IMR-90 (cell line): ENCODE measurements around the gene TMPRSS5. TPM values are rescaled to one million over a fixed set of nuclear protein-coding genes. Genes with fewer than 3 reads are reported as not detected.

Experiments used
- ATAC-seq: fragments of 200-7000 bp; cut with Tn5 transposase; 2 replicates; pipeline ENCODE4 v1.9.1; 2020; ENCODE audit warnings: low read depth, mild to moderate bottlenecking, moderate library complexity
- BruUV-seq: library from RNA; stranded (reverse); fragments of 400-500 nt; replicated peaks from 2 replicates; lab custom pipeline; 2021; lab: Mats Ljungman, UMichigan
- CTCF ChIA-PET: fragments of 300-600 bp; formaldehyde crosslinking; extraction: SDS; loops from one replicate; lab custom pipeline; 2021; ENCODE audit warnings: antibody characterized with exemption; lab: Yijun Ruan, JAX
- POLR2A ChIA-PET: fragments of 300-600 bp; sonication (Branson Sonifier 250); formaldehyde crosslinking; loops from one replicate; lab custom pipeline; 2022; ENCODE audit warnings: antibody characterized with exemption; ENCODE audit not compliant: unreplicated experiment; lab: Charles Lee
- DNase-seq: peaks from one replicate; pipeline ENCODE4 v3.0.0; 2013
- H2AFZ ChIP-seq: replicated peaks from 2 replicates; pipeline ENCODE3; 2013; ENCODE audit warnings: low read length, mild to moderate bottlenecking; ENCODE audit not compliant: poor library complexity
- H2AK5ac ChIP-seq: 2 replicates; pipeline ENCODE4 v1.6.1; 2013; ENCODE audit warnings: low read depth, low read length, inconsistent platforms
- H2AK9ac ChIP-seq: replicated peaks from 2 replicates; pipeline ENCODE3; 2013; ENCODE audit warnings: mild to moderate bottlenecking, low read depth, low read length, moderate library complexity; ENCODE audit not compliant: poor library complexity
- H2BK120ac ChIP-seq: 2 replicates; pipeline ENCODE4 v1.6.1; 2013; ENCODE audit warnings: low read depth, low read length, inconsistent platforms
- H2BK15ac ChIP-seq: 3 replicates; pipeline ENCODE4 v1.6.1; 2013; ENCODE audit warnings: low read depth, low read length, inconsistent platforms
- H2BK20ac ChIP-seq: 2 replicates; pipeline ENCODE4 v1.6.1; 2013; ENCODE audit warnings: low read depth, mild to moderate bottlenecking, inconsistent platforms, low read length, moderate library complexity
- H2BK5ac ChIP-seq: 2 replicates; pipeline ENCODE4 v1.6.1; 2013; ENCODE audit warnings: mild to moderate bottlenecking, low read depth, low read length, inconsistent platforms; ENCODE audit not compliant: poor library complexity, severe bottlenecking
- H3K14ac ChIP-seq: replicated peaks from 2 replicates; pipeline ENCODE4 v1.6.1; 2013; ENCODE audit warnings: low read depth, low read length, inconsistent platforms
- H3K18ac ChIP-seq: 2 replicates; pipeline ENCODE4 v1.6.1; 2013; ENCODE audit warnings: low read depth, low read length, control low read depth
- H3K23ac ChIP-seq: 2 replicates; pipeline ENCODE4 v1.6.1; 2013; ENCODE audit warnings: low read depth, low read length, inconsistent platforms
- H3K27ac ChIP-seq: 2 replicates; pipeline ENCODE4 v1.5.1; 2013; ENCODE audit warnings: mild to moderate bottlenecking, control low read depth, low read length; ENCODE audit not compliant: insufficient read depth
- H3K27me3 ChIP-seq: 2 replicates; pipeline ENCODE4 v1.6.1; 2013; ENCODE audit warnings: low read length; ENCODE audit not compliant: control insufficient read depth, insufficient read depth
- H3K36me3 ChIP-seq: 2 replicates; pipeline ENCODE4 v1.6.1; 2013; ENCODE audit warnings: low read length, mixed read lengths; ENCODE audit not compliant: control insufficient read depth, insufficient read depth
- H3K4ac ChIP-seq: 2 replicates; pipeline ENCODE4 v1.6.1; 2013; ENCODE audit warnings: low read depth, low read length, inconsistent platforms
- H3K4me1 ChIP-seq: 2 replicates; pipeline ENCODE4 v1.6.1; 2013; ENCODE audit warnings: low read length, mixed read lengths; ENCODE audit not compliant: control insufficient read depth, insufficient read depth
- H3K4me2 ChIP-seq: 2 replicates; pipeline ENCODE4 v1.6.1; 2013; ENCODE audit warnings: low read depth, mild to moderate bottlenecking, control low read depth, low read length, moderate library complexity
- H3K4me3 ChIP-seq: 2 replicates; pipeline ENCODE4 v1.5.1; 2013; ENCODE audit warnings: low read depth, mild to moderate bottlenecking, control low read depth, low read length, moderate library complexity; ENCODE audit not compliant: insufficient read depth
- H3K56ac ChIP-seq: 2 replicates; pipeline ENCODE4 v1.6.1; 2013; ENCODE audit warnings: low read length, inconsistent platforms; ENCODE audit not compliant: insufficient read depth; ENCODE audit errors: extremely low read depth
- H3K79me1 ChIP-seq, 2 experiments: 2 replicates each; pipeline ENCODE4 v1.6.1; 2013; ENCODE audit warnings: low read length in 2 of 2, inconsistent platforms in 1 of 2, low read depth in 1 of 2
- H3K9ac ChIP-seq: 2 replicates; pipeline ENCODE4 v1.6.1; 2013; ENCODE audit warnings: low read depth, low read length, control low read depth
- H3K9me1 ChIP-seq: 2 replicates; pipeline ENCODE4 v1.6.1; 2013; ENCODE audit warnings: low read length, inconsistent platforms; ENCODE audit not compliant: insufficient read depth
- H3K9me3 ChIP-seq: 2 replicates; pipeline ENCODE4 v1.6.1; 2013; ENCODE audit warnings: low read length; ENCODE audit not compliant: control insufficient read depth, insufficient read depth
- H4K20me1 ChIP-seq: 2 replicates; pipeline ENCODE4 v1.6.1; 2013; ENCODE audit warnings: low read length, inconsistent platforms; ENCODE audit not compliant: insufficient read depth
- H4K5ac ChIP-seq: 2 replicates; pipeline ENCODE4 v1.6.1; 2013; ENCODE audit warnings: mild to moderate bottlenecking, low read depth, low read length, control low read depth
- H4K8ac ChIP-seq, 2 experiments: 2 replicates each; pipeline ENCODE4 v1.6.1; 2013; ENCODE audit warnings: low read depth in 2 of 2, low read length in 2 of 2, control low read depth in 1 of 2, inconsistent platforms in 1 of 2
- H4K91ac ChIP-seq: 2 replicates; pipeline ENCODE4 v1.6.1; 2013; ENCODE audit warnings: low read depth, low read length, inconsistent platforms; ENCODE audit not compliant: insufficient read depth
- BHLHE40 ChIP-seq: fragments of 150-350 bp; IDR thresholded peaks from 2 replicates; pipeline ENCODE4 v1.6.1; 2016; ENCODE audit warnings: mild to moderate bottlenecking, low read depth, low read length
- WGBS, 2 experiments: methylation state at CpG; one replicate each; pipeline versions ENCODE4 v1.1.5 to v1.1.7; 2013; ENCODE audit warnings: missing lambda C conversion rate in 2 of 2; ENCODE audit not compliant: insufficient read length in 1 of 2; ENCODE audit errors: extremely low coverage in 2 of 2; 5-methylcytosine and 5-hydroxymethylcytosine counted together
- dilution Hi-C: fragments of 300-500 bp; cut with HindIII; formaldehyde crosslinking; loops from one replicate; pipeline ENCODE4 v1.14.3; 2018; ENCODE audit warnings: low sequenced_read_pairs; ENCODE audit not compliant: unreplicated experiment
- in situ Hi-C: fragments of 300-500 bp; cut with MboI; formaldehyde crosslinking; loops from 3 replicates; pipeline ENCODE4 v1.14.3; 2019; ENCODE audit warnings: low sequenced_read_pairs, inconsistent platforms, mixed read lengths
- intact Hi-C: fragments of 100-400 bp; cut with micrococcal nuclease; formaldehyde crosslinking; loops from 2 replicates; pipeline ENCODE4 v1.10.0; 2022
- polyA plus RNA-seq, 3 experiments: library from polyadenylated mRNA; depleted of rRNA; stranded (reverse); fragments of >200 nt; gene quantifications; 2 replicates each; pipeline ENCODE4 v1.2.3, GENCODE V29; 2012; ENCODE audit warnings: low replicate concordance in 1 of 3
- total RNA-seq: library from RNA; depleted of rRNA; stranded (reverse); fragments of >200 nt; gene quantifications from 2 replicates; pipeline ENCODE4 v1.2.3, GENCODE V29; 2012
- TF ChIP-seq, protein P1 (sequence below): fragments of 150-350 bp; IDR thresholded peaks from 2 replicates; pipeline ENCODE4 v1.6.1; 2016; ENCODE audit warnings: low read depth, mild to moderate bottlenecking, low read length, moderate library complexity, borderline replicate concordance

The TMPRSS5 gene
- total and polyA plus RNA-seq, 2 of the 4 experiments (the other 2 are of a cell fraction): under 0.01 to 0.24 TPM

DNA sequence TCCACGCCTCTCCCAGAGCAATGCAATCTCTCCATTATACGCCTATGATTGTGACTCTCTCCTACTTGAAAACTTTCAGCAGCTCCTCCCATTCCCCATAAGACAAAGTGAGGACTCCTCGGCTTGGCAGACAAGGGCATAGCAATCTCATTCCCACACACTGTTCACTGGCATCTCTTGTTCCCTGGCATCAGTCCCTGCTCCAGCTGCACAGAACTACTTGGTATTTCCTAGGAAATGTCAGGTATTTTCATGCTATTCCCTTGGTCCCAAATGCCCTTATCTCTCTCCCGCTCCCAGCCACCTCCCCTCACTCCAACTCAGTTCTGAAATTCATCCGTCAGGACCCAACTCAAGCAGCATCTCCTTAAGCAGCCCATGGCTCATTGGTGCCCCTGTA is 28.4 kb downstream of the TMPRSS5 start:
- no peak overlapping the region for H2AK9ac ChIP-seq
- H4K20me1 ChIP-seq: no peaks in the 10 kb centered on the region
- no peak overlapping the region for H3K4me2 ChIP-seq
- H3K14ac ChIP-seq: no peak overlapping the region
- dilution Hi-C loops: no loop called here
- intact Hi-C loops: loop anchor here (5.0 kb wide), 1 partner anchor 1525 kb away; no protein-coding TSS in a partner anchor
- no peak overlapping the region for H3K56ac ChIP-seq
- no peak overlapping the region for H3K23ac ChIP-seq
- WGBS, 2 experiments: no CpG with 5 or more reads among the region's 5 CpGs
- no peak overlapping the region for H2BK20ac ChIP-seq
- H3K79me1 ChIP-seq: no peaks in the 10 kb centered on the region
- ChIA-PET POLR2A (no interaction called here), CTCF (no interaction called here)
- ATAC-seq: no peak
- no peak overlapping the region for H2BK120ac ChIP-seq
- TF ChIP-seq BHLHE40: no peak
- TF ChIP-seq, protein P1, sequence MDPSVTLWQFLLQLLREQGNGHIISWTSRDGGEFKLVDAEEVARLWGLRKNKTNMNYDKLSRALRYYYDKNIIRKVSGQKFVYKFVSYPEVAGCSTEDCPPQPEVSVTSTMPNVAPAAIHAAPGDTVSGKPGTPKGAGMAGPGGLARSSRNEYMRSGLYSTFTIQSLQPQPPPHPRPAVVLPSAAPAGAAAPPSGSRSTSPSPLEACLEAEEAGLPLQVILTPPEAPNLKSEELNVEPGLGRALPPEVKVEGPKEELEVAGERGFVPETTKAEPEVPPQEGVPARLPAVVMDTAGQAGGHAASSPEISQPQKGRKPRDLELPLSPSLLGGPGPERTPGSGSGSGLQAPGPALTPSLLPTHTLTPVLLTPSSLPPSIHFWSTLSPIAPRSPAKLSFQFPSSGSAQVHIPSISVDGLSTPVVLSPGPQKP: no peak
- H2AK5ac ChIP-seq: no peak overlapping the region
- no peaks in the 10 kb centered on the region; the same call in 1 of the 2 replicates for H3K4me1 ChIP-seq
- DNase-seq: no peak
- no peak overlapping the region for H3K27ac ChIP-seq
- H4K8ac ChIP-seq: no peak overlapping the region
- H2BK5ac ChIP-seq: no peak overlapping the region
- no peak overlapping the region for H4K5ac ChIP-seq
- no TSS peak for BruUV-seq
- peaks cover 20% of the 10 kb centered on the region for H3K27me3 ChIP-seq
- no peak overlapping the region for H2BK15ac ChIP-seq
- H4K91ac ChIP-seq: no peak overlapping the region
- no peaks in the 10 kb centered on the region for H3K36me3 ChIP-seq
- no peak overlapping the region for H3K4ac ChIP-seq
- H3K9me1 ChIP-seq: no peaks in the 10 kb centered on the region; the same call in 1 of the 2 replicates
- no peak overlapping the region for H2AFZ ChIP-seq
- no peak overlapping the region for H3K9ac ChIP-seq
- no peak overlapping the region for H3K4me3 ChIP-seq
- no peaks in the 10 kb centered on the region for H3K9me3 ChIP-seq
- in situ Hi-C loops: no loop called here
- H3K18ac ChIP-seq: no peak overlapping the region
